ENCODE results near the gene FAM13A.
"Not testable (repeated sequence)": the region's sequence is repeated elsewhere in the genome, so short reads cannot be mapped to it uniquely, and the experiment has no call there.

FAM13A gene

GRCh38 chr4:88892646-88893045 lies 164.3 kb downstream of the FAM13A start:
- DNase-seq = no peak

GRCh38 chr4:88891636-88892035 lies 165.3 kb downstream of the FAM13A start:
- no peak for DNase-seq

GRCh38 chr4:88887409-88887808 lies 169.6 kb downstream of the FAM13A start:
- DNase-seq = not testable (repeated sequence)

GRCh38 chr4:88881227-88881569 lies 175.8 kb downstream of the FAM13A start:
- no peak for DNase-seq

GRCh38 chr4:88880501-88881226 lies 176.3 kb downstream of the FAM13A start:
- DNase-seq = no peak

- DNase-seq = no peak
These were observed 177.0 kb downstream of the FAM13A start for GRCh38 chr4:88879991-88880390.

- DNase-seq = no peak
These were observed 178.3 kb downstream of the FAM13A start for GRCh38 chr4:88878642-88879041.

GRCh38 chr4:88870428-88870827 lies 186.6 kb downstream of the FAM13A start:
- no peak for DNase-seq

GRCh38 chr4:88868510-88868909 lies 188.5 kb downstream of the FAM13A start:
- no peak for DNase-seq

GRCh38 chr4:88866862-88867550 lies 190.0 kb downstream of the FAM13A start:
- DNase-seq = no peak

- DNase-seq = no peak
These were observed 191.5 kb downstream of the FAM13A start for GRCh38 chr4:88865466-88865865.

- DNase-seq = no peak
These were observed 191.9 kb downstream of the FAM13A start for GRCh38 chr4:88865046-88865445.

- DNase-seq = no peak
These were observed 196.4 kb downstream of the FAM13A start for GRCh38 chr4:88860586-88860985.

GRCh38 chr4:88859191-88859812 lies 197.7 kb downstream of the FAM13A start:
- DNase-seq = no peak

- no peak for DNase-seq
These were observed 198.2 kb downstream of the FAM13A start for GRCh38 chr4:88858752-88859151.

GRCh38 chr4:88857588-88857987 lies 199.4 kb downstream of the FAM13A start:
- no peak for DNase-seq

- no peak for DNase-seq
These were observed 202.5 kb downstream of the FAM13A start for GRCh38 chr4:88854481-88854880.

GRCh38 chr4:88853583-88853982 lies 203.4 kb downstream of the FAM13A start:
- DNase-seq = not testable (repeated sequence)

GRCh38 chr4:88846206-88846790 lies 210.7 kb downstream of the FAM13A start:
- DNase-seq = no peak

GRCh38 chr4:88843067-88843685 lies 213.8 kb downstream of the FAM13A start:
- no peak for DNase-seq

GRCh38 chr4:88841635-88842034 lies 215.3 kb downstream of the FAM13A start:
- DNase-seq = no peak

GRCh38 chr4:88836216-88836615 lies 220.8 kb downstream of the FAM13A start:
- DNase-seq = no peak

GRCh38 chr4:88831031-88831430 lies 226.0 kb downstream of the FAM13A start:
- DNase-seq = no peak

Measured in activated CD8-positive, alpha-beta memory T cell treated with anti-CD3 and anti-CD28 coated beads for 24 hours (primary cell).